MM.1S (cell line): Measurements from ENCODE around the gene PAH.

Experiments
- DNase-seq: peaks from one replicate; pipeline ENCODE4 v3.0.0-alpha.2; 2015
- H2AFZ ChIP-seq: fragments of 300-600 bp; sonication (generic); 2 replicates; pipeline ENCODE4 v1.6.0; 2016; ENCODE audit warnings: antibody characterized with exemption, low read length
- H3F3A ChIP-seq: fragments of 300-600 bp; sonication (generic); 2 replicates; pipeline ENCODE4 v1.6.1; 2016; ENCODE audit warnings: mild to moderate bottlenecking, antibody characterized with exemption, low read length, moderate library complexity, mixed read lengths; ENCODE audit not compliant: insufficient read depth
- H3K27ac ChIP-seq: fragments of 300-600 bp; sonication (generic); 2 replicates; pipeline ENCODE4 v1.5.1; 2016; ENCODE audit warnings: mild to moderate bottlenecking, low read length
- H3K27me3 ChIP-seq: fragments of 300-600 bp; sonication (generic); replicated peaks from 2 replicates; pipeline ENCODE4 v1.6.0; 2016; ENCODE audit warnings: low read length; ENCODE audit not compliant: insufficient read depth
- H3K36me3 ChIP-seq: fragments of 300-600 bp; sonication (generic); replicated peaks from 2 replicates; pipeline ENCODE4 v1.6.1; 2016; ENCODE audit warnings: mild to moderate bottlenecking, low read length, mixed read lengths; ENCODE audit not compliant: insufficient read depth
- H3K4me1 ChIP-seq: fragments of 300-600 bp; sonication (generic); 2 replicates; pipeline ENCODE4 v1.6.1; 2016; ENCODE audit warnings: low read length, mixed read lengths
- H3K4me2 ChIP-seq: fragments of 300-600 bp; sonication (generic); 2 replicates; pipeline ENCODE4 v1.6.0; 2016; ENCODE audit warnings: low read depth, low read length
- H3K4me3 ChIP-seq: fragments of 300-600 bp; sonication (generic); 2 replicates; pipeline ENCODE4 v1.5.1; 2016; ENCODE audit warnings: low read length, mixed read lengths
- H3K79me2 ChIP-seq: fragments of 300-600 bp; sonication (generic); 2 replicates; pipeline ENCODE4 v1.6.1; 2016; ENCODE audit warnings: mixed run types, low read length, mixed read lengths
- H3K9ac ChIP-seq: fragments of 300-600 bp; sonication (generic); 2 replicates; pipeline ENCODE4 v1.6.1; 2016; ENCODE audit warnings: low read length, mixed read lengths
- H3K9me2 ChIP-seq: fragments of 300-600 bp; sonication (generic); replicated peaks from 2 replicates; pipeline ENCODE4 v1.6.1; 2016; ENCODE audit warnings: mild to moderate bottlenecking, low read length, mixed read lengths; ENCODE audit not compliant: insufficient read depth
- H3K9me3 ChIP-seq: fragments of 300-600 bp; sonication (generic); replicated peaks from 2 replicates; pipeline ENCODE4 v1.6.1; 2016; ENCODE audit warnings: mild to moderate bottlenecking, low read length, mixed read lengths; ENCODE audit not compliant: insufficient read depth
- H4K20me1 ChIP-seq: fragments of 300-600 bp; sonication (generic); 2 replicates; pipeline ENCODE4 v1.6.1; 2016; ENCODE audit warnings: mild to moderate bottlenecking, low read length, moderate library complexity, mixed read lengths; ENCODE audit not compliant: insufficient read depth
- EZH2 ChIP-seq: fragments of 300-600 bp; sonication (generic); optimal IDR thresholded peaks from 2 replicates; pipeline ENCODE3; 2017; ENCODE audit warnings: low read depth, mild to moderate bottlenecking, antibody characterized with exemption, low read length, mixed read lengths
- EZH2phosphoT487 ChIP-seq: fragments of 300-600 bp; sonication (generic); IDR thresholded peaks from 2 replicates; pipeline ENCODE4 v1.6.1; 2018; ENCODE audit warnings: antibody characterized with exemption, low read length
- TF ChIP-seq, protein P1 (sequence below): fragments of 300-600 bp; sonication (generic); IDR thresholded peaks from 2 replicates; pipeline ENCODE4 v1.5.1; 2016; ENCODE audit warnings: antibody characterized with exemption, low read length, mixed read lengths

The PAH gene

DNA sequence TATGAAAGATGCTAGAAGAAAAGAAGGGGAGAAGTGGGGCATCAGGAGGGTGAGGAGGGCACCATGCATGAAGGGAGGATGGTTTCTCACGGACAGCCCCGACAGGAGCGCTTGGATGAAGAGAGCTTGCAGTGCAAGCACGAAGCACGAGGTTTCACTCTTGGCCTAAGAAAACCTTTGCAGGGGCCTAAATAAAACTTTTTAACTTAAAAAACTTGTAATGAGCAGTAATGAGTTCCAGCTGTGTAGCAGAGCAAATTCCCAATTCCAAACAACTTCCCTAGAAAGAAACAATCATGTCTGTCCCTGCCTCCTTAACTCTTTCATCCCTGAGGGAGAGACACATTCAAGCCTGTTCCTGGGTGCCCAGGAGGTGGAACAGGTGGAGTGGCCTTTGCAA, 119.5 kb downstream of the PAH start:
- Histone ChIP-seq H2AFZ (no peak overlapping the region), H3K4me3 (no peak overlapping the region), H3K4me1 (no peaks in the 10 kb centered on the region), H3K9me2 (no peaks in the 10 kb centered on the region), H3K36me3 (no peaks in the 10 kb centered on the region), H3K9ac (no peak overlapping the region), H3K79me2 (no peaks in the 10 kb centered on the region), H3K4me2 (no peak overlapping the region), H3K9me3 (no peaks in the 10 kb centered on the region), H3K27ac (no peak overlapping the region), H4K20me1 (no peaks in the 10 kb centered on the region), H3F3A (no peaks in the 10 kb centered on the region), H3K27me3 (no peaks in the 10 kb centered on the region)
- TF ChIP-seq, protein P1, sequence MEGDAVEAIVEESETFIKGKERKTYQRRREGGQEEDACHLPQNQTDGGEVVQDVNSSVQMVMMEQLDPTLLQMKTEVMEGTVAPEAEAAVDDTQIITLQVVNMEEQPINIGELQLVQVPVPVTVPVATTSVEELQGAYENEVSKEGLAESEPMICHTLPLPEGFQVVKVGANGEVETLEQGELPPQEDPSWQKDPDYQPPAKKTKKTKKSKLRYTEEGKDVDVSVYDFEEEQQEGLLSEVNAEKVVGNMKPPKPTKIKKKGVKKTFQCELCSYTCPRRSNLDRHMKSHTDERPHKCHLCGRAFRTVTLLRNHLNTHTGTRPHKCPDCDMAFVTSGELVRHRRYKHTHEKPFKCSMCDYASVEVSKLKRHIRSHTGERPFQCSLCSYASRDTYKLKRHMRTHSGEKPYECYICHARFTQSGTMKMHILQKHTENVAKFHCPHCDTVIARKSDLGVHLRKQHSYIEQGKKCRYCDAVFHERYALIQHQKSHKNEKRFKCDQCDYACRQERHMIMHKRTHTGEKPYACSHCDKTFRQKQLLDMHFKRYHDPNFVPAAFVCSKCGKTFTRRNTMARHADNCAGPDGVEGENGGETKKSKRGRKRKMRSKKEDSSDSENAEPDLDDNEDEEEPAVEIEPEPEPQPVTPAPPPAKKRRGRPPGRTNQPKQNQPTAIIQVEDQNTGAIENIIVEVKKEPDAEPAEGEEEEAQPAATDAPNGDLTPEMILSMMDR: no peak
- TF ChIP-seq EZH2 (no peak), EZH2phosphoT487 (no peak)
- no peak for DNase-seq

DNA sequence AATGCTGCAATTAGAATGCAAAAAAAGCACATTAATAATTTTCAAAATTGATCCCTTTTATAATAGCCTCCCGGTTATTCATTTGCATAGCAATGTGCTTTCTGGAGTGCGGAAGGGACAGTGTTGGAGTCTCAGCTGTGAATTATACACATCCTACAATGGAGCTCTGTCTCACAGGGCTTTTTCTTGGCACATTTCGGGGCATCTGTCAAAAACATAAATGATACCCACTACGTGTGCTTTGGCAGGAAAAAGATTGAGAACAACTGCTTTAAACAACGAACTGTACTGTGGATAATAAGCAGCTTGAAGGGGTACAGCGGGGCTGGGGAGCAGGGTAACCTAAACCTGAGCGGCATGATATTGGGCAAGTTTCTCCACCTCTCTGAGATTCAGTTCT, 123.1 kb downstream of the PAH start:
- Histone ChIP-seq H4K20me1 (no peaks in the 10 kb centered on the region), H3F3A (no peaks in the 10 kb centered on the region), H3K36me3 (no peaks in the 10 kb centered on the region), H3K9me3 (no peaks in the 10 kb centered on the region), H3K9me2 (no peaks in the 10 kb centered on the region), H3K4me3 (no peak overlapping the region), H3K4me2 (no peak overlapping the region), H3K9ac (no peak overlapping the region), H3K4me1 (no peaks in the 10 kb centered on the region), H3K79me2 (no peaks in the 10 kb centered on the region), H3K27ac (no peak overlapping the region), H3K27me3 (no peaks in the 10 kb centered on the region), H2AFZ (no peak overlapping the region)
- TF ChIP-seq, protein P1: no peak
- no peak for DNase-seq
